Measurements from ENCODE around the gene GSK3B.

DNA sequence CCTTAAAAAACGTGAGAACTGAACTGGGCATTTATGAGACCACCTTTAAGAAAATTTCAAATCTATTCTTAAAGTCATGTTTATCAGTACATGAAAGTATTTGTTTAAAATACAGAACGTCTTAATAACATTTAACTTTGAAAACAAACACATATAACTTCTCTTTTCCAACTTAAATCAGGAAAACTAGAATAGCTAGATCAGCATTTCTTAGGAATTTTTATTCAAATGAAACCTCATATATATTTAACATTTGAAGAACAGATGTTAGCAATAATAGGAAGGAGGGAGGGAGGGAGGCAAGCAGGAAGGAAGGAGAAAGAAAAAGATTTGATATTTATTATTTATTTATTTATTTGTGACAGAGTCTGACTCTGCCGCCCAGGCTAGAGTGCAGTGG, 192.2 kb downstream of the GSK3B start:
- no peak for TF ChIP-seq EZH2 (IDR thresholded peaks at IDR 0.05; ENCODE audit: low read length)
- TF ChIP-seq, protein P1, sequence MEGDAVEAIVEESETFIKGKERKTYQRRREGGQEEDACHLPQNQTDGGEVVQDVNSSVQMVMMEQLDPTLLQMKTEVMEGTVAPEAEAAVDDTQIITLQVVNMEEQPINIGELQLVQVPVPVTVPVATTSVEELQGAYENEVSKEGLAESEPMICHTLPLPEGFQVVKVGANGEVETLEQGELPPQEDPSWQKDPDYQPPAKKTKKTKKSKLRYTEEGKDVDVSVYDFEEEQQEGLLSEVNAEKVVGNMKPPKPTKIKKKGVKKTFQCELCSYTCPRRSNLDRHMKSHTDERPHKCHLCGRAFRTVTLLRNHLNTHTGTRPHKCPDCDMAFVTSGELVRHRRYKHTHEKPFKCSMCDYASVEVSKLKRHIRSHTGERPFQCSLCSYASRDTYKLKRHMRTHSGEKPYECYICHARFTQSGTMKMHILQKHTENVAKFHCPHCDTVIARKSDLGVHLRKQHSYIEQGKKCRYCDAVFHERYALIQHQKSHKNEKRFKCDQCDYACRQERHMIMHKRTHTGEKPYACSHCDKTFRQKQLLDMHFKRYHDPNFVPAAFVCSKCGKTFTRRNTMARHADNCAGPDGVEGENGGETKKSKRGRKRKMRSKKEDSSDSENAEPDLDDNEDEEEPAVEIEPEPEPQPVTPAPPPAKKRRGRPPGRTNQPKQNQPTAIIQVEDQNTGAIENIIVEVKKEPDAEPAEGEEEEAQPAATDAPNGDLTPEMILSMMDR (optimal IDR thresholded peaks at IDR 0.05 in 1 of 3, IDR thresholded peaks at IDR 0.05 in 1 of 3, conservative IDR thresholded peaks at IDR 0.05 in 1 of 3; ENCODE audit: extremely low read depth in 1 of 3, insufficient read depth in 2 of 3, low read length in 3 of 3), result no peak
